PC-3 (cell line): ENCODE results near the gene HPN. TPM values are rescaled to one million over a fixed set of nuclear protein-coding genes. Genes with fewer than 3 reads are reported as not detected.

ENCODE experiments used
- ATAC-seq: fragments of 200-7000 bp; cut with Tn5 transposase; 2 replicates; pipeline ENCODE4 v1.9.1; 2020; ENCODE audit warnings: mild to moderate bottlenecking, moderate library complexity
- BruUV-seq: library from RNA; stranded (reverse); fragments of 400-500 nt; replicated peaks from 2 replicates; lab custom pipeline; 2021; lab: Mats Ljungman, UMichigan
- CTCF ChIA-PET: fragments of 300-600 bp; sonication (Branson Sonifier 250); formaldehyde crosslinking; loops from one replicate; lab custom pipeline; 2022; ENCODE audit warnings: antibody characterized with exemption; lab: Charles Lee
- POLR2A ChIA-PET: fragments of 300-600 bp; sonication (Branson Sonifier 250); formaldehyde crosslinking; loops from one replicate; lab custom pipeline; 2022; ENCODE audit warnings: antibody characterized with exemption; ENCODE audit not compliant: unreplicated experiment; lab: Charles Lee
- DNase-seq: peaks from one replicate; pipeline ENCODE4 v3.0.0-alpha.2; 2015
- H2AFZ ChIP-seq: fragments of 300-600 bp; sonication (generic); 2 replicates; pipeline ENCODE4 v1.6.0; 2016; ENCODE audit warnings: antibody characterized with exemption, low read length
- H3F3A ChIP-seq: fragments of 300-600 bp; sonication (generic); one replicate; pipeline ENCODE4 v1.6.0; 2017; ENCODE audit warnings: antibody characterized with exemption, low read length, control low read depth, mild to moderate bottlenecking; ENCODE audit not compliant: unreplicated experiment
- H3K27ac ChIP-seq: fragments of 300-600 bp; sonication (generic); 2 replicates; pipeline ENCODE4 v1.5.1; 2016; ENCODE audit warnings: mild to moderate bottlenecking, low read length
- H3K27me3 ChIP-seq: fragments of 300-600 bp; sonication (generic); 2 replicates; pipeline ENCODE4 v1.6.1; 2016; ENCODE audit warnings: low read length, mixed read lengths
- H3K36me3 ChIP-seq: fragments of 300-600 bp; sonication (generic); 2 replicates; pipeline ENCODE4 v1.6.1; 2016; ENCODE audit warnings: low read depth, mixed run types, low read length, mixed read lengths
- H3K4me1 ChIP-seq: fragments of 300-600 bp; sonication (generic); 2 replicates; pipeline ENCODE4 v1.5.1; 2016; ENCODE audit warnings: low read length; ENCODE audit not compliant: insufficient read depth
- H3K4me2 ChIP-seq: fragments of 300-600 bp; sonication (generic); 2 replicates; pipeline ENCODE4 v1.6.0; 2016; ENCODE audit warnings: low read length
- H3K4me3 ChIP-seq: fragments of 300-600 bp; sonication (generic); 2 replicates; pipeline ENCODE4 v1.5.1; 2016; ENCODE audit warnings: mild to moderate bottlenecking, low read length, mixed read lengths
- H3K79me2 ChIP-seq: fragments of 300-600 bp; sonication (generic); 2 replicates; pipeline ENCODE4 v1.6.1; 2017; ENCODE audit warnings: low read length, mixed read lengths
- H3K9ac ChIP-seq: fragments of 300-600 bp; sonication (generic); 2 replicates; pipeline ENCODE4 v1.6.0; 2016; ENCODE audit warnings: mild to moderate bottlenecking, low read length
- H3K9me2 ChIP-seq: fragments of 300-600 bp; sonication (generic); replicated peaks from 2 replicates; pipeline ENCODE4 v1.6.1; 2016; ENCODE audit warnings: mixed run types, low read length, mixed read lengths
- H3K9me3 ChIP-seq: fragments of 300-600 bp; sonication (generic); 2 replicates; pipeline ENCODE4 v1.6.1; 2016; ENCODE audit warnings: low read length, mixed read lengths
- H4K20me1 ChIP-seq: fragments of 300-600 bp; sonication (generic); 2 replicates; pipeline ENCODE4 v1.6.1; 2016; ENCODE audit warnings: low read length, mixed read lengths
- EZH2 ChIP-seq: fragments of 300-600 bp; sonication (generic); IDR thresholded peaks from one replicate; pipeline ENCODE4 v1.6.1; 2017; ENCODE audit warnings: antibody characterized with exemption, mild to moderate bottlenecking, low read length; ENCODE audit not compliant: unreplicated experiment
- EZH2phosphoT487 ChIP-seq: fragments of 300-600 bp; sonication (generic); IDR thresholded peaks from 2 replicates; pipeline ENCODE4 v1.6.1; 2018; ENCODE audit warnings: mild to moderate bottlenecking, antibody characterized with exemption, low read length, borderline replicate concordance
- intact Hi-C: fragments of 100-400 bp; cut with micrococcal nuclease; formaldehyde crosslinking; loops from 2 replicates; pipeline ENCODE4 v1.9.0; 2023
- total RNA-seq: library from RNA; depleted of rRNA; stranded (reverse); fragments of >200 nt; gene quantifications from 2 replicates; pipeline ENCODE4 v1.2.3, GENCODE V29; 2014
- TF ChIP-seq, protein P1 (sequence below): fragments of 300-600 bp; sonication (generic); conservative IDR thresholded peaks from 2 replicates; pipeline ENCODE4 v1.5.1; 2017; ENCODE audit warnings: antibody characterized with exemption, low read depth, mild to moderate bottlenecking, low read length

HPN gene
- total RNA-seq, 1 experiment from 2014 or later, result 0.18 TPM

- Histone ChIP-seq H3F3A (no peaks in the 10 kb centered on the region), H3K4me1 (no peaks in the 10 kb centered on the region), H3K79me2 (no peaks in the 10 kb centered on the region), H3K36me3 (no peaks in the 10 kb centered on the region; the same call in 1 of the 2 replicates), H4K20me1 (no peaks in the 10 kb centered on the region), H3K4me3 (no peak overlapping the region), H2AFZ (no peak overlapping the region), H3K9ac (no peak overlapping the region), H3K27me3 (no peaks in the 10 kb centered on the region), H3K27ac (no peak overlapping the region), H3K4me2 (no peak overlapping the region), H3K9me2 (no peaks in the 10 kb centered on the region), H3K9me3 (no peaks in the 10 kb centered on the region)
- intact Hi-C loops, result no loop called here
- no peak for ATAC-seq
- TF ChIP-seq EZH2 (no peak), EZH2phosphoT487 (no peak)
- TF ChIP-seq, protein P1, sequence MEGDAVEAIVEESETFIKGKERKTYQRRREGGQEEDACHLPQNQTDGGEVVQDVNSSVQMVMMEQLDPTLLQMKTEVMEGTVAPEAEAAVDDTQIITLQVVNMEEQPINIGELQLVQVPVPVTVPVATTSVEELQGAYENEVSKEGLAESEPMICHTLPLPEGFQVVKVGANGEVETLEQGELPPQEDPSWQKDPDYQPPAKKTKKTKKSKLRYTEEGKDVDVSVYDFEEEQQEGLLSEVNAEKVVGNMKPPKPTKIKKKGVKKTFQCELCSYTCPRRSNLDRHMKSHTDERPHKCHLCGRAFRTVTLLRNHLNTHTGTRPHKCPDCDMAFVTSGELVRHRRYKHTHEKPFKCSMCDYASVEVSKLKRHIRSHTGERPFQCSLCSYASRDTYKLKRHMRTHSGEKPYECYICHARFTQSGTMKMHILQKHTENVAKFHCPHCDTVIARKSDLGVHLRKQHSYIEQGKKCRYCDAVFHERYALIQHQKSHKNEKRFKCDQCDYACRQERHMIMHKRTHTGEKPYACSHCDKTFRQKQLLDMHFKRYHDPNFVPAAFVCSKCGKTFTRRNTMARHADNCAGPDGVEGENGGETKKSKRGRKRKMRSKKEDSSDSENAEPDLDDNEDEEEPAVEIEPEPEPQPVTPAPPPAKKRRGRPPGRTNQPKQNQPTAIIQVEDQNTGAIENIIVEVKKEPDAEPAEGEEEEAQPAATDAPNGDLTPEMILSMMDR, result no peak
- DNase-seq, result no peak
- no TSS peak for BruUV-seq
- ChIA-PET POLR2A (no interaction called here), CTCF (no interaction called here)
Measured at GRCh38 chr19:35015954-35016351, 25.6 kb upstream of the HPN start.

DNA sequence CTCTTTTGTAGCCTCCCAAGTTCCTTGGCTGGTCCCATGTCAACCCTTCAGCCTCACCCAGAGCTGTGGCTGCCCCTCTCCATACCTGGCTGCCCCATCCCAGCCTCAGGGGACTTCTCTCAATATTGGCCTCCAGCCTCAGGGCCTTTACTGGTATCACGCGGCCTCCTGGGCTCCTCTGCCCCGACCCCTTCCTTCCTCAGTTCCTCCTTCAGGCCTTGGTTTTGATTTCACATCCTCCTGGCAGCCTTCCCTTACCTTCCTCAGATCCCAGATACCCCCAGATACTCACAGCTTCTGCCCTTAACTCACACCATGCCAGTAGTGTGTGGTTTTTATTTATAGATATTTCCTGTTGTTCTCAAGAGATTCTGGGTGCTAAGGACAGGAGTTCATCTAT lies 24.0 kb upstream of the HPN start:
- POLR2A ChIA-PET, result no interaction called here
- no peak for ATAC-seq
- no TSS peak for BruUV-seq

GRCh38 chr19:35018379-35018778 lies 23.1 kb upstream of the HPN start:
- TF ChIP-seq EZH2 (no peak), EZH2phosphoT487 (no peak)
- TF ChIP-seq, protein P1, result no peak
- BruUV-seq, result no TSS peak
- Histone ChIP-seq H3K9ac (no peak overlapping the region), H3K4me3 (no peak overlapping the region), H3F3A (no peaks in the 10 kb centered on the region), H3K36me3 (no peaks in the 10 kb centered on the region; the same call in 1 of the 2 replicates), H3K79me2 (no peaks in the 10 kb centered on the region), H4K20me1 (no peaks in the 10 kb centered on the region), H3K9me2 (no peaks in the 10 kb centered on the region), H3K27me3 (no peaks in the 10 kb centered on the region), H3K4me1 (no peaks in the 10 kb centered on the region), H3K4me2 (no peak overlapping the region), H2AFZ (no peak overlapping the region), H3K9me3 (no peaks in the 10 kb centered on the region), H3K27ac (no peak overlapping the region)
- DNase-seq (no peak), ATAC-seq (no peak)
- ChIA-PET CTCF (no interaction called here), POLR2A (no interaction called here)
- intact Hi-C loops, result no loop called here

More for the DNA sequence above, 24.0 kb upstream of the HPN start:
- Histone ChIP-seq H3K4me2 (no peak overlapping the region), H2AFZ (no peak overlapping the region), H3K27me3 (no peaks in the 10 kb centered on the region), H3K27ac (no peak overlapping the region), H3K4me1 (no peaks in the 10 kb centered on the region), H3F3A (no peaks in the 10 kb centered on the region), H3K4me3 (no peak overlapping the region), H3K79me2 (no peaks in the 10 kb centered on the region), H3K9ac (no peak overlapping the region), H3K36me3 (no peaks in the 10 kb centered on the region; the same call in 1 of the 2 replicates), H3K9me2 (no peaks in the 10 kb centered on the region), H3K9me3 (no peaks in the 10 kb centered on the region), H4K20me1 (no peaks in the 10 kb centered on the region)
- CTCF ChIA-PET, result no interaction called here
- no peak for DNase-seq
- intact Hi-C loops, result no loop called here
- TF ChIP-seq EZH2phosphoT487 (no peak), EZH2 (no peak)
- TF ChIP-seq, protein P1, result no peak
